ENCODE measurements around the gene FOXJ3.

DNA sequence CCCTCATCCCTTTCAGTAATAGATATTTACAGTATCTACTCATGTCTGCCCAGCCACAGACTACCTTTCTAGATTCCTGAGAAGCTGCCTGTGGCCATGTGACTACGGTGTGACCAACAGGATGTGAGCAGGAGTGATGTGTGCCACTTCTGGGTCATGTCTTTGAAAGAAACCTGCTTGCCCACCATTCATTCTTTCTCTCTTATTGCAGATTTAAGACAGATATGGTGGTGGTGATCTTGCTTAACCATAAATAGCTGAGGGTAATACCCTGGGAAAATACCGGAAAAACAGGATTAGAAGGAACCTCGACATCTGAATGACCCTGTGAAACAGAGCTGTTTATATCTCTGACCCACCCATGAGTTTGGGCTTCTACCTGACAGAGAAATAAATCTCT lies 128.9 kb downstream of the FOXJ3 start:
- no peak for TF ChIP-seq CTCF (IDR thresholded peaks at IDR 0.05; ENCODE audit: poor library complexity)
- TF ChIP-seq EZH2 (IDR thresholded peaks at IDR 0.05; ENCODE audit: borderline replicate concordance), result no peak
